Type B pancreatic cell (in vitro differentiated cells): ENCODE measurements around the gene RTCB. TPM values are rescaled to one million over a fixed set of nuclear protein-coding genes. Genes with fewer than 3 reads are reported as not detected.

Experiments
- DNase-seq: peaks from one replicate; pipeline ENCODE4 v3.0.0; 2021; ENCODE audit warnings: mixed read lengths; ENCODE audit not compliant: unreplicated experiment; ENCODE audit errors: extremely low spot score
- H3K27ac Mint-ChIP-seq: 2 replicates; pipeline ENCODE4 v1.8.0; 2021; ENCODE audit warnings: mild to moderate bottlenecking, mixed read lengths
- H3K27me3 Mint-ChIP-seq: 2 replicates; pipeline ENCODE4 v1.8.0; 2021; ENCODE audit warnings: mixed read lengths
- H3K36me3 Mint-ChIP-seq: 2 replicates; pipeline ENCODE4 v1.8.0; 2021; ENCODE audit warnings: mixed read lengths
- H3K4me1 Mint-ChIP-seq: one replicate; pipeline ENCODE4 v1.8.0; 2021; ENCODE audit warnings: mixed read lengths; ENCODE audit not compliant: unreplicated experiment
- H3K4me3 Mint-ChIP-seq: 2 replicates; pipeline ENCODE4 v1.8.0; 2021; ENCODE audit warnings: mild to moderate bottlenecking, mixed read lengths
- H3K9me3 Mint-ChIP-seq: 2 replicates; pipeline ENCODE4 v1.8.0; 2021; ENCODE audit warnings: mixed read lengths
- CTCF ChIP-seq: fragments of 200-600 bp; sonication (generic); conservative IDR thresholded peaks from 2 replicates; pipeline ENCODE4 v1.5.0; 2021; ENCODE audit warnings: antibody characterized with exemption, mild to moderate bottlenecking
- total RNA-seq: library from RNA; stranded (reverse); gene quantifications from 2 replicates; pipeline ENCODE4 v1.2.1, GENCODE V29; 2021; ENCODE audit warnings: low replicate concordance

Gene RTCB
- total RNA-seq, 1 donor from 2014 or later, result 87.7 TPM

GRCh38 chr22:32338757-32339156 lies 73.3 kb downstream of the RTCB start:
- Mint-ChIP-seq H3K27me3 (peaks cover 42% of the 10 kb centered on the region), H3K4me3 (no peak overlapping the region), H3K36me3 (no peaks in the 10 kb centered on the region), H3K9me3 (no peaks in the 10 kb centered on the region), H3K27ac (no peak overlapping the region), H3K4me1 (peaks cover 9% of the 10 kb centered on the region)
- TF ChIP-seq CTCF, result no peak
- no peak for DNase-seq

Other genes with a start within 250 kb of the RTCB start
- gene RFPL2, start 207.2 kb downstream of the RTCB start, total RNA-seq, result 0.43 and 0.69 TPM in 2 replicates
- 0.82 and 1.2 TPM in 2 replicates for gene SLC5A4, start 156.9 kb downstream of the RTCB start, total RNA-seq
- gene RFPL3, start 54.4 kb downstream of the RTCB start, total RNA-seq, result 0.24 TPM in 1 of 2 replicates, not detected in the other
- gene BPIFC, start 52.2 kb upstream of the RTCB start, total RNA-seq, result not detected in 2 replicates
- 96.4 and 122 TPM in 2 replicates for gene FBXO7, start 62.6 kb upstream of the RTCB start, total RNA-seq